Stimulated activated CD4-positive, alpha-beta T cell treated with anti-CD3 and anti-CD28 coated beads, Interleukin-4, amount 100 ng/mL, for 4 hours (primary cell): Measurements from ENCODE around the gene AMMECR1L.
"Not testable (repeated sequence)": the region's sequence is repeated elsewhere in the genome, so short reads cannot be mapped to it uniquely, and the experiment has no call there.

ENCODE experiments used
- DNase-seq, 2 experiments: peaks; one replicate each; pipeline ENCODE4 v3.0.0-alpha.2; 2020

The AMMECR1L gene

GRCh38 chr2:127885780-127886592 lies at the start of gene AMMECR1L:
Gene AMMECR1L (minus strand): TSS chr2:127885956. CDS start chr2:127874234, 11,722 bp downstream.
- DNase-seq, result peak; percentile 62 to 80

DNA sequence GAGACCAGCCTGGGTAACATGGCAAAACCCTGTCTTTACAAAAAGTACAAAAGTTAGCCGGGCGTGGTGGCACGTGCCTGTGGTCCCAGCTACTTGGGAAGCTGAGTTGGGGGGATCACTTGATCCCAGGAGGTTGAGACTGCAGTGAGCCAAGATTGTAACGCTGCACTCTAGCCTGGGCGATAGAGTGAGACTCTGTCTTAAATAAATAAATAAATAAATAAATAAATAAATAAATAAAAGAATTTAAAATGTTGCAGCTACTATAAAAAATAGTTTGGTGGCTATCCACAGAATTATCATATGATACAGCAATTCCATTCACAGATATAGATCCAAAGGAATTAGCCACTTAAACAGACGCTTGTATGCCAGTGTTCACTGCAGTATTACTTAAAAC lies 49.6 kb upstream of the AMMECR1L start:
- DNase-seq, result no peak

DNA sequence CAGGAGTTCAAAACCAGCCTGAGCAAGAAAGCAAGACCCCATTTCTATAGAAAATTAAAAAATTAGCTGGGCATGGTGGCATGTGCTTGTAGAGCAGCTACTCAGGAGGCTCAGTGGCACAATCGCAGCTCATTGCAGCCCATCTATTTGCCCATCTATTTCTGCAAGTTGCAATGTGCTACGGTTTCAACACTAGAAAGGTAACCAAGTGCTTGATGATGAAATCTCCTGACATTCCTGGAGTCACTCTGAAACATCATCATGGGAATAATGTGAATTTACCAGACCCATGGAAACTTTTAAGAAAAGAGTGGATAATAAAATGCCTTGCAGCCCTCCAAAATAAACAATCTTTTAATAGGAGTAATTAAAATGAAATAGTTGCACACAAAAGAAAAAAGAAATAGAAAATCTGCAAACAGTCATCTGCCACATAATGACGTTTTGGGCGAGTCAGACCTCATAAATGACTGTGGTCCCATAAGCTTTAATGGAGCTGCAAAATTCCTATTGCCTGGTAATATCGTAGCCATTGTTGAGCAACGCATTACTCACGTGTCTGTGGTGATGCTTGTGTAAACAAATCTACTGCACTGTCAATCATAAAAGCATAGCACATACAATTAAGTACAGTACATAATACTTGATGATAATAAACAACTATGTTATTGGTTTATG lies 46.6 kb upstream of the AMMECR1L start:
- DNase-seq, result no peak

DNA sequence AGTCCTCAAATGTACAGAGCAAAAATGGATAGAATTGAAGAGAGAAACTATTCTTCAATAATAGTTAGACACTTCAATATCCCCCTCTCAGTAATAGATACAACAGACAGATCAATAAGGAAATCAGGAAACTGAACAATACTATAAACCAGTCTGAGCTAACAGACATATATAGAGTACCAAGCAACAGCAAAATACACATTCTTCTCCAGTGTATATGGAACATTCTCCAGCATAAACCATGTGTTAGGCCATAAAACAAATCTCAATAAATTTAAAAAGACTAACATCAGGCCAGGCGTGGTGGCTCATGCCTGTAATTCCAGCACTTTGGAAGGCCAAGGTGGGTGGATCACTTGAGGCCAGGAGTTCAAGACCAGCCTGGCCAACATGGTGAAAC lies 43.7 kb upstream of the AMMECR1L start:
- DNase-seq, result no peak

DNA sequence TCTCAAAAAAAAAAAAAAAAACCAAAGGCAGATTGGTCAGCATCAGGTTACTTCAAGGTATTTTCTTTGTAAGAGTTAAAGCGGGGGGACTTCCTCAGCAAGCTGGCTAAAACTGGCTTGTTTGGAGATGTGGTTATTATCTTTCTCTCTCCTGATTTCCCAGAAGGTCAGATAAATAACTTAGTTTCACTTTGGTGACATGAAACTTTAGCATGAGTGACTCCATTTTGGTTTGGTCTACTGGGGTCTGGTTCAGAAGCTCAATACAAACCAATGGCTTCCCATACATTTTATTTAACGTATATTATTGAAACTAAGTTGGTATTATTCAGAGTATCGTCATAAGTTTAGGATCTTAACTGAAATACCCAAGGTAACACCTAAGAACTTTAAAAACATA lies 41.6 kb upstream of the AMMECR1L start:
- no peak for DNase-seq

DNA sequence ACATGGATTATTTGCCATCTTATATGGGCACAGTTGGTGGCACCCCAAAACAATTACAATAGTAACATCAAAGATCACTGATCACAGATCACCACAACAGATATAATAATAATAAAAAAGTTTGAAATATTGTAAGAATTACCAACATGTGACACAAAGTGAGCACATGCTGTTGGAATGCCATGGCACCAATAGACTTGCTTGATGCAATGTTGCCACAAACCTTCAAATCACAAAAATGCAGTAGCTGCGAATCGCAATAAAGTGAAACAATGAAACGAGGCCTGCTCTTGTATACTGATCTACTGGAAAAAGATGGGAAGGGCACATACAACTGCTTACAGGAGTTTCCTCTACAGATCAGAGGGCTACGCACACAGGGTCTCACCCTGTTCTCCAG lies 32.2 kb upstream of the AMMECR1L start:
- no peak for DNase-seq

GRCh38 chr2:127913808-127914457 lies 28.2 kb upstream of the AMMECR1L start:
- no peak for DNase-seq

- no peak for DNase-seq
Measured at GRCh38 chr2:127911737-127912136, 26.0 kb upstream of the AMMECR1L start.

DNA sequence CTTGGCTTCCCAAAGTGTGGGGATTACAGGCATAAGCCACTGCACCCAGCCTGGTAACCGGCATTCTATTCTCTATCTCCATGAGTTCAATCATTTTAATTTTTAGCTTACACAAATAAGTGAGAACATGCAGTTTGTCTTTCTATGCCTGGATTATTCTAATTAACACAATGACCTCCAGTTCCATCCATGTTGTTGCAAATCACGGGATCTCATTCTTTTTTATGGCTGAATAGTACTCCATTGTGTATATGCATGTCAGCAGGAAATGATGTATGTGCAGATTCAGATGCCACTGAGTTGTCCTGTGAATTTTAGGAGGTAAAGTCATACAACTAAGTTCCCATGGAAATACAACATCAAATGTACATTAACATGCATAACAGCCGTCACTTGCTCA lies 24.7 kb upstream of the AMMECR1L start:
- DNase-seq, result no peak

- no peak for DNase-seq
Measured at GRCh38 chr2:127909019-127909418, 23.3 kb upstream of the AMMECR1L start.

DNA sequence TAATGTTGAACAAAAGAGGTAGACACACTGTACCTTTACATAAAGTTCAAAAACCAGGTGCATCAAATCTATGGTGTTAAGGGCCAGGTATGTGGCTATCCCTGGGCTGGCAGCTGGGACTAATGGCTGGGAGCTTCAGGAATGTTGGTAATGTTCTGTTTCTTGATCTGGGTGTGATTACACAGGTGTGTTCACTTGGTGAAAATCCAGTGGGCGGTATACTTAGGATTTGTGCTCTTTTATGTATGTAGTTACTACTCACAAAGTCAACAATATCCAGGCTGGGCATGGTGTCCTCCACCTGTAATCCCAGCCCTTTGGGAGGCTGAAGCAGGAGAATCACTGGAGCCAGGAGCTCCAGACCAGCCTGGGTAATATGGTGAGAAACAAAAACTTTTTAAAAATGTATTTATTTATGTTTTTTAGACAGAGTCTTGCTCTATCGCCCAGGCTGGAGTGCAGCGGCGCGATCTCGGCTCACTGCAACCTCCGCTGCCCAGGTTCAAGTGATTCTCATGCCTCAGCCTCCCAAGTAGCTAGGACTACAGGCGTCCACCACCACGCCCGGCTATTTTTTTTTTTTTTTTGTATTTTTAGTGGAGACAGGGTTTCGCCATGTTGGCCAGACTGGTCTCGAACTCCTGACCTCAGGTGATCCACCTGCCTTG lies 22.1 kb upstream of the AMMECR1L start:
- not testable (repeated sequence) for DNase-seq

GRCh38 chr2:127906206-127906926 lies 20.6 kb upstream of the AMMECR1L start:
- DNase-seq, result no peak

GRCh38 chr2:127901339-127902056 lies 15.7 kb upstream of the AMMECR1L start:
- DNase-seq, result no peak

DNA sequence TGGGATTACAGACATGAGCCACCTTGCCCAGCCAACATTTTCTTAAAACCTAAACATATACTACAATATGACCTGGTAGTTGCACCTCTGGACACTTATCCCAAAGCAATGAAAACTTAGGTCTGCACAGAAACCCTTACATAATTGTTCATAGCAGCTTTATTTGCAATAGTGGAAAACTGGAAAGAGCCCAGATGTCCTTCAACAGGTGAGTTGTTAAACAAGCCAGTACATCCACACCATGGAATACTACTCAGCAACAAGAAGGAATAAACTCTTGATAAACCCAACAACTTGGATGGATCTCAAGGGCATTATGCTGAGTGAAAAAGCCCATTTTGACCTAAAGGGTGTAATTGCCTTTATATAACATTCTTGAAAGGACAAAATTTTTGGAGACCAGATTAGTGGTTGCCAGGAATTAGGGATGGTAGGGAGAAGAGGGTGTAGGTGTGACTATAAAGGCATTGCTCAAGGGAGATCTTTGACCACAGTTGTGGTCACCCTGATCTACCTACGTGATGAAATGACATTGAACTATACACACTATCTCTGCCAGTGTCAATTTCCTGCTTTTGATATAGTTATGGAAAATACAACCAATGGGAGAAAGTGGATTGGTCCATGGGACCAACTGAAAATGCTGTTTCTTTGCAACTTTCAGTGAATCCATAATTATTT lies 11.9 kb upstream of the AMMECR1L start:
- DNase-seq, result no peak

GRCh38 chr2:127893494-127893893 lies 7.7 kb upstream of the AMMECR1L start:
- DNase-seq, result no peak

DNA sequence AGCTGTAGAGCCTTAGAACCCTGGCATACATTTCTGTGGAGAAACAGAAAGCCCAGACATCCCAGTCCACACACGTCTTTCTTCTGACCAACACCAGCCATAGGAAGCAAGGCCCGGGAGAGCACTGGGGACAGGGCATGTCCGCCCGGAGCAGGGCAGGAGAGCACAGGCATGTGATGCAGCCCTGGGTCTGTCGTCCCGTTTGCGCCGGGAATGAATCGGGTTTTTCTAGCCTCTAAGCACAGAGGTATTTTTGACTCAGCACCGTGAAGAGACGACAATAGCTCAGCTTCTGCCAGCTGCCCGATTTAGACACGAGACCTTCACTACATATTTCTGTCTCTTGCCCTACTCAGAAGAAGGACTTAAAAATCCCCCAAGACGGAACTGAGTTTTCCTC lies 7.3 kb upstream of the AMMECR1L start:
- no peak for DNase-seq

DNA sequence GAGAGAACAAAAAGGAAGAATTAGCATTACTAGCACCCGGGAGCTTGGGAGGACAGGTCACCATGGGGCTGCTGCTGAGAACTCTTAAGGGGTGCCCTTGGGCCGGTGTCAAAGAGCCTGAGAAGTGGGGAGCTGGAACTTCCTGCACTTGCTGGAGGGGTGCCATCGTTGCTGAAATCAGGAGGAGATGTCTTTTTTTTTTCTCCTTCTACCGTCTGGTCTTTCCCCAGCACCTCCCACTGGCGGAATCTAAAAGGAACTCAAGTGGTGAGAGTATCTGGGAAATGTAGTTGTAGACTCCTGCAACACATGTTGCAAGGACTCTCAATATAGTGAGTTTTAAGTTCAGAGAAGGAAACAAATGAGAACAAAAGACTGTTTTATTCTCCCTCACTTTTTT lies 6.1 kb upstream of the AMMECR1L start:
- no peak for DNase-seq

DNA sequence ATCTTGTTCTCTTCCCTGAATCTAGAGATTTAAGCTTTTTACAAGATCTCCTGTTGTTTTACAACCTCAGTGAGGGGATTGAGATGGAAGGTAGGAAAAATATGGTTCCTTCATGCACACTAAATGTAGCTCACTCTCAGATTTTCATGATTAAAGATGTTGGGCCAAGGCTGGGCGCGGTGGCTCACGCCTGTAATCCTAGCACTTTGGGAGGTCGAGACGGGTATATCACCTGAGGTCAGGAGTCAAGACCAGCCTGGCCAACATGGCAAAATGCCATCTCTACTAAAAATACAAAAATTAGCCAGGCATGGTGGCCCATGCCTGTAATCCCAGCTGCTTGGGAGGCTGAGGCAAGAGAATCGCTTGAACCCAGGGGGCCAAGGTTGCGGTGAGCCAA lies 5.0 kb upstream of the AMMECR1L start:
- DNase-seq, result not testable (repeated sequence)

- DNase-seq, result no peak
Measured at GRCh38 chr2:127888772-127889171, 3.0 kb upstream of the AMMECR1L start.

- DNase-seq, result no peak
Measured at GRCh38 chr2:127887776-127888130, 2.0 kb upstream of the AMMECR1L start.

DNA sequence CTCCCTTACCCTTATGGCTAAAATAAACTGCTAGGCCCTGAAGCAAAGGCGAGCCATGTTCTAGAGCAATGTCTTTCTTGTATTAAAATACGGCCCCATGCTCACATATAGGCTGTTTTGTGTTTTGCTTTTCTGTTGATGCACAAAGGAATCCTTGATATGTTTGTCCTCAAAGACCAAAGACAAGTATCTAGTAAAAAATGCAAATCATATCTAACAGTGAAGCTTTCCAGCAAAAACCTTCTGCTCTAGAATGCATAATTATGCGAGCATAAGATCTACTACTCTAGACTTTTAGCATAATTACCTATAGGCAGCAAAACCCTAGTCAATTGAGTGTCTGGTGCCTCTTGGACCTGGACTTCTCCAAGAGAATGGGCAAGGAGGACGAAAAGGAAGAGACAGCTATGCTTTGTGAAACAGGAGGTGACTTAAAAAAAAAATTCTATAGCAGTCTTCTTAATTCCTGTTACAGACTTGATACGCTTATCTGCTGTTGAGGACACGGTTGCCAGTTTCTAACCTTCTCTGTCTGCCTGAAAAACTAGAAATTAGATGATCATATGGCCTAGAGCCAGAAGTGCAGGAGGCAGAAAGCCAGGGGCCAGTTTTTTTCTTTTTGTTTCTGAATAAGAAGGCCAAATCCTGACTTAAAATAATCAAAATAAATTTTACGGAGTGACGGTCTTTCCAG lies 1.5 kb upstream of the AMMECR1L start:
- no peak for DNase-seq
